Activated CD4-positive, alpha-beta T cell treated with anti-CD3 and anti-CD28 coated beads, Interleukin-2, amount 50 U/mL, for 24 hours (primary cell): Measurements from ENCODE around the gene FSTL4.

ENCODE experiments used
- DNase-seq, 2 donors: peaks; one replicate each; pipeline ENCODE4 v3.0.0-alpha.2; 2020; ENCODE audit warnings: low read depth in 1 of 2, low spot score in 1 of 2

The FSTL4 gene

DNA sequence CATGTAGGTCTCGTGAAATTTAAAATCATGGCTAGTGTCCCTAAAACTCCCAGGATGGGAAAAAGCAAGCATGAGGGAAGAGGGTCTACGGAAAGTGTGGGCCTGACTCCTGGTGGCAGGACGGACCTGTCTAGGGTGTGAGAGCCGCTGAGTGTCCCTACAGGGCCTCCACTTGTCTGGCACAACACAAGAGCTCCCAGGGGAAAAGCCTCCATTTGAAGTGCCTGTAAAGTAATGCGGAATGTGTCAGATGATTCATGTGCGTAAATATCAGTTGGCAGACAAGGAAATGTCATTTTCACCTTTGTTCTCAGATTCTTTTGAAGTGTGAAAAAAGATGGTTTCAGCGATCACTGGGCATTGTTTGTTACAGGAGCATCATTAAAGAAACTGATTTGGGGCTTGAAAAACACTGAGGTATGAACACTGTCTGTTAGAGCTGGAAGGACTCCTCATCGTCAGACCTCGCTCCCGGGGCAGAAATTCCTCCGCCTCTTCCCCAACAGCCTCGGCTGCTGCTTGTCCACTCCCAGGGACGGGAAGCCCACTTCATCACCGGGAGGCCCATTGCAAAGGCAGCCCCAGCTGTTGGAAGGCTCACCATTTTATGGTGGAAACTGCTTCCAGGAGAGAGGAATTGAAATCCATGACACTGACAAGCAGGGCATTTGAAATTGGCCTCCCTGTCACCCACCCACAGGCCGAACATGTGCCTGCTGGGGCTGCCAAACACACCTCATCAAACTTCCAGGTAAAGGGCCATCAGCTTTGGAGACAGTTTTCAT, 240.8 kb downstream of the FSTL4 start:
- no peak for DNase-seq

DNA sequence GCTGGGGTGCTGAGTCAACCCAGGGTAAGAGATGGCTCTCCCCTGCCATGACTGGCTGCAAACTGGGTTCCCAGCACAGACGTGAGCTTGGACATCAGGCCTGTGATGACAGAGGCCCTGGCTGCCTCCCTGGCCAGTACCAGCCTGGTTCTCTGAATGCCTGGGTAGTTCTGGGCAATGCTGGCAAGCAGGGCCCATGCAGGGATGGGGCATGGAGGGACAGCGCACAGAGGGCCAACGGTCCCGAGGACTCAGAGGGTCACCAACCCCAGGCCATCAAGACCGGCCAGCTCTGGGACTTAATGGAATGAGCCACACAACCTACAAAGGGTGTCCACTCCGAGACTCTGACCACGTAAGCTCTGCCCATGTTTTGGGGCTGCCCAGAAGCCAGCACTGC, 241.4 kb downstream of the FSTL4 start:
- no peak for DNase-seq

DNA sequence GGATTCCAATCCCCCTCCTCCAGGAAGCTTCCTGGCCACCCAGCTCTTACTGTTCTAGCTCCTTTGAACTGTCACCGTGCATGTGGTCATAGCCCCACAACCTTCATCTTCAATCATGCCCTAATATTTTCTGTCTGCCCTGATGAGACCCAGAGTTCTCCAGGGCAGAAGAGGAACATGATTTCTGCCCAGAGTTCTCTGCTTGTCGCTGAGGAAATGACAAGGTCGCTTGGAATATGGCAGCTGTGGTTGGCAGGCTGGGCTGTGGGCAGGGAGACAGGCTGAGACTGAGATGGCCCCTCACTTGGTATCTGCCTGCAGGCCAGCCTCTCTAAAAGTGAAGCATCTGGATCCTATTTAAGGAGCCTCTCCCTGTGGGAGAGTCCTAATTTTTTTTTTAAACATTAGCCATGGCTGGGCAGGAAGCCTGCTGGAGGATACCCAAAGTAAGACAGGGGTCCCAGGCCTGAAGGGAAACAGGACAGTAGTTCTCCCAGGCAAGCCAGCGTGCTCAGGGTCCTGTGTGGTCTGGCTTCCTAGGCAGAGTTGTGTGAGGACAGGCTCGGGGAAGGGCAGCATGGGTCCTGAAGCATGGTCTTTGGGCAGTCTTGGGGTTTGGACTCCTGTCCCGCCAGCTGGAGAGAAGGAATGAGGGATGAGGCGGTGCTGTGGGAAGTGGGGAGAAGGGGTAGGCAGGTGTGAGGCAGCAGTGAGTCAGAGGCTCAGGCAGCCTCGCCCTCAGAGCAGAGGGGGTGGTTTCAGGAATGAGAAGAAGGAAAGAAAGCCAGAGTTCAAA, 242.1 kb downstream of the FSTL4 start:
- no peak for DNase-seq

DNA sequence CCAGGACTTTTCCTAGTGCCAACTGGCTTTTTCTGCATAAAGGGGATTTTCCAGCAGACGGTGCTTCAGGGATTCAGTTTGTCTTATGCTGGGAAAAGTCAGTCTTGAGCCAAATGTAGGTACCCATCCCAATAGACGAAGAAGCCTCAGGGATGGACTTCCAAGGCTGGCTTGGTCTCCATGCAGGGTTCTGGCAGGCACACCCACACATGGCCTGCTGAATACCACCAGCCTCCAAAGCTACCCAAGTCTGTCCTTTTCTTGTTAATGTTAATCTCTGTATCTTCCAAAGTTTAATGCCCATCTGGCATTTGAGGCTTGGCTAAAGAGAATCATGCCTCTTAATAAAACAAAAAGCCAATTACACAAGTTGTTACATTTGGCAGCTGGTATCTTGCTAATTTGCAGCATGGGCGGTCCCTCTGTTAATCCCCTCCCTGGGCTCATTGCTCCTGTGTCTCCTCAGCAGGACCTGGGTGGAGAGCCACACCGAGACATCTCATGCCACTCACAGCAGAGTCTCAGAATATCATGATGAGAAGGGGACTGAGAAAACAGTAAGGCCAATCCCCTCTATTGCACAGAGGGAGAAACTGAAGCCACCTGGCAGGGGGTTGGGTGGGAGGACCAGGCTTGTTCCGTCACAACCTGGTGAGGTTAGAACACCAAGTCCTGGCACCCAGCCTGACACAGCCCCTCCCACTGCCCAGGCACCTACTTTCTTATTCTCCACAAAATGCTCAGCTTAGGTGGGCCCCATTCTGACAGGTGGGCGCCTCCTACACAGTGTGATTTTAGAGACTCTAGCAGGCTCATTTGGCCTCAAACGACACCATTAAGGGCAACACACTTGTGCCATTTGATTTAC, 243.2 kb downstream of the FSTL4 start:
- DNase-seq = no peak

DNA sequence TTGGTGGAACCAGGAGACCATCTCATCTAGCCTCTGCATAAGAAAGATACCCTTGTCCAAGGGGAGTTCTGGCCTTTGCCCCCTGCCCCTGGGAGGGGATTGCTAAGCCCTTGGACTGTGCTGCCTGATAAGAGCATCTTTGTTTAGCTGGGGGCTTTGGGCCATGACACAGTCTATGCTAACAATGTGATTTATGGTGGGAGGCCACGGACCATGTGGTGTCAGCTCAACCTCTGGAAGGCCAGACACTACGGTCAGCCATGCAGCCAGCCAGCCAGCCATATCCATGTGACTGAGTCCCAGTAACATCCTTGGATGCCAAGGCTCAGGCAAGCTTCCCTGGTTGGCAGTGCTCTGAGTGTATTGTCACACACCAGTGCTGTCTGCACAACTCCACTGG, 244.4 kb downstream of the FSTL4 start:
- DNase-seq = no peak

DNA sequence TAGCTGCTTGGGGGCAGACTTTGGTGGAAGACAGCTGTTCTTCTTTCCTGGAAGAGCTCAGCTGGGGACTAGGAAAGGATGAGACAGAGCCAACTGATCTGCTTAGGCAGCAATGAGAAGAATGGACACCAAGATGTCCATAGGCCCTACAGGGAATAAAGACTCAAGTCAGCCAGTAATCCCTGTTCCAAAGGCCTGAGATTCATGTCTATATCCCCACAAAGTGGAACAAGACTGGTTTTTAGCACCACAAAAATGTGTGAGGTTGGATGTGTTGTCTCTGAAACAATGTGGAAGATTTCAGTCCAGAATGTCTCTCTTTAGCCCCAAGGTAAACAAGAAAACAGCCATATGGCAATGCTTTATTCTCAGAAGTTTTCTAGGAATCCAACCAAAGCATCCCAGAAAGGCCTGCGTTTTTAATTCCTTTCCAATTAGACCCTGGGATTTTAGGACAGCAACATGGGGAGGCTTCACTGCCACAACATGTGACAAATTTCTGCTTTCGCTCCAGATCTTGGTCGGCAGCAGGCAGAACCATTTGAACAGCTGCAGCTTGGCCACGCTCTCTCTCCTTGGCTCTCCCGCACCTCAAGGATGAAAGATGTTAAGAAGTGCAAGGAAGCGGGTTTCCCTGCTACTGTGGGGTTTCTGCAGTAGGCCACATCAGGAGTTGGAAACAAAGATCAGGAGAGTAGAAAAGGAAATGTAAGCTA, 245.1 kb downstream of the FSTL4 start:
- DNase-seq = no peak

DNA sequence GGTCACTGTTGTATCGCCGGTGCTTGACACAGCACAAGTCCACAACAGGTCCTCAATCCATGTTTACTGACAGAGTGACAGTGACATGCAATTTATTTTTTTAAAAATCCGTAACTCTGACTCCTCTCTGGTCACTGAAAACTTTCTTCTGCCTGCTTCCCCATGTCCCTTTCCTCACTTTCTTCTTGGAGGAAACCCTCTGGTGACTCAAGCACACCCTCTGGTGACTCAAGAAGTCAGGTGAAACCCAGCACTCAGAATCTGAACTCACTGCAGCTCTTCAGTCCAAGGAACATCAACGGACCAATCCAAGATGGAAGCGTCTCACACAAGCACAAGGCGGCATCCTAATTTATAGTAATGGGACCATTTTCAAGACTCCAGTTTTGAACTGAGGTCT, 245.9 kb downstream of the FSTL4 start:
- DNase-seq = no peak

DNA sequence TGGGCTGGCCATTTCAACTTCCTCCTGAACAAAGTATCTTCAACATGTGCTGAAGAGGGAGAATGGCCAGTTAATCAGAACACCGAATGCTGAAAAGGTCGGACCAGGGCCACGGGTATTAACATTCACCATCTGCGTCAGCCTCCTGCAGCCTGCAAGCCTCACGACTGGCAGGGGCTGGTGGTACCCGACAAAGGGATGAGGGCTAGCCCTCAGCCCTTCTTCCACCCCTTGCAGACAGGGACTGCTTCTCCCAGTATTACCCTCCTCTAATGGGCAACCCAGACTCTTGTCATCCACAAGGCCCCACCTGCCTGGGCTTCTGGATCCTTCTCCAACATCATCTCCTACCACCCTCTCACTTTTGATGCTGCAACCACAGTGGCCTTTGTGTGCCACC, 246.6 kb downstream of the FSTL4 start:
- no peak for DNase-seq

DNA sequence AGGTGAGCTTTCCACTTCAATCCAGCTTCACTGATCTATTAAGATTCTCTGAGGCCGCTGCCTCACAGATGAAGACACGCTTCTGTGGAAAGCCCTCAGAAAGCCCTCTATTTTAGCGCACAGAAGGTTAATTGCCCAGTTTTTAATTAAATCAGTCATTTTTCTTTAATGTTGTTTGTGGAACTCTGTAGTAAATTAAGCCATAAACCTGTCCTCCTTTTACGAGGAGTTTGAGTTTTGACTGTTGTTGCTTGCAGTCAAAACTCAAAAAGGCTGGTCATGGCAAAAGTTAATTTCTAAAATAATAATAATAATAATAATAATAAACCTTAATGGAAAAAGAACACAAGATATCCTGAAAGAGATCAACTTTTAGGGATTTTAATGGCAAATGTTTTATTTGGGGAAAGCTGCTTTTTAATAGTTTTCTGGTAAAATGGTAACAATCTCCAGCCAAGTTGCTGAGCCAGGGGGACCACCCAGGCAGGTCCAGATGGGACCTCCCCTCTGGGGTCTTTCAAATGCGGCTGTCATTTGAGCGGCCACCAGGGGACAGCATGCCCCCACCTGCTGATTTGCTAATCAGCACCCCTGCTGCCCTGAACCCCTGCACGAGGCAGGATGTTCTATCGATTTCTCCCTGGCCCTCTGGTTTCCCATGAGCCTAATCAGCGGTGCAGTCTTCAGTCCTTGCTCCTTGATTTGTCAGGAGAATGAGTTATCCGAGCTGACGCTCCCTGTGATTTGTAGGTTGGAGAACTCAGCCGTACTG, 247.2 kb downstream of the FSTL4 start:
- no peak for DNase-seq

DNA sequence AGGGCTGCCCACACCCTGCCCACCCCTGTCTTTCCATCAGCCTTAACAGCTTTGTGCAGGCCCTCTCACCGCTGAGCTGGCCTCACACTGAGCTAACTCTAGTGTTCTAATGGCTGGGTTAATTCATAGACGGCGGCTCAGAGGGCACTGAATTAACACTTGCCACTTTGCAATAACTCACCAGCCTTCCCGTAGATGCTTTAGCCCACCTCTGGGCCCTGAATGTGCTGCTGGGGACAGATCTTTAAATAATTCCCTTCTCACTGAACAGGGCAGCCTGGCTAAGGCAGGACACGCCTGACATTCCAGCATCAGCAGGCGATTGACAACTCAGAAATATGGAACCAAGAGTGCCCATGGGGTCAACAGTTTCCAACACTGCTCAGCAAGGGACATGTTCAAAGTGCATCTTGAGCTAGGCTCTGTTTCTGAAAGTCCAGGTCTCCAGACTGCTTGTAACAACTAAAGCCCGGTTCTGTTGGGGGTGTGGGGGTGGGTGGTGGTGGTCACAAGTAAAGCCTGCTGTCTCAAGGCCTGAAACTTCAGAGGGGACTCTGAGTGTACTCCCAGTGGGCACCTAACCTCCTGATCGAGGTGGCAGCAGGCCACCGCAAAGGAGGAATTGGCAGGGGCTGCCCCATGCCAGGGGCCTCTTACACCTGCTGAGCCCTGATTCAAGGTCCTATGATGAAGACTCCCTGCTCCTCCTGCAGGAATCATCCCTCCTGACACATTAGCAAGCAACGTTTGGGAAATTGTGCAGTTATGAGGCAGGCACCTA, 248.3 kb downstream of the FSTL4 start:
- DNase-seq = no peak

DNA sequence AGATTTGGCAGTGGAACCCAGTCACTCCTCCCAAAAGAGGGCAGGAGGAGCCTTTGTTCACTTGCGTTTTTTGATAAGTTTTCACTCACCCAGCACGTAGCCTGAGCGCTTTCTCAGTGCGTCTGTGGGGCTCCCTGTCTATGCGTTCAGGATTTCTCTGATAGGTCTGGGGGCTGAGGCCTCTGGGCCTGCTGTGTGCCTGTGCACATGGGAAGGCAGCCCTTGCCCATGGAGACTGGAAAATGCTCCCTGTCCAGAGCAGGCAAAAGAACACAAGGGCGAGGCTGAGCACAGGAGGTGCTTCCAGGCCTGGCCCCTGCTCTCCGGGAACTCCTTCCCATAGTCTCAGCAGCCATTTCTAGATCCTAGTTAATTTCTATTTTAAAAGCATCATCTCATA, 249.9 kb downstream of the FSTL4 start:
- no peak for DNase-seq

DNA sequence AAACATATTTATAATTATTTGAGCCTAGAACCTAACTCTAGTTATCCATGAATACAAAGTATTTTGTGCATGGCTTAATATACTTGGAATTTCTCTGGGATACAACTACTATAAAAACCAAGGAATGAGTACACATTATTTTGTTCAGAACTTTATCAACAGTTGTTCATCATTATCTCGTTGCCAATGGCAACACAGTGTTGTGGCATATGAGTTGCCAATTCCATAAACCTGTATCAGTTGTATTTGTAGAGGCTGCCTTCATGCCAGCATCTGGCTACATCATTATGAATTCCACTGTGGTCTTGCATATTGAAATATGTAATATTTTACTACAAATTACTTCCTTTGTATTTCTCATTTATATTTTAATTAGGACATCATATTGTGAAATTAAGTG, 250.4 kb downstream of the FSTL4 start:
- DNase-seq = no peak

DNA sequence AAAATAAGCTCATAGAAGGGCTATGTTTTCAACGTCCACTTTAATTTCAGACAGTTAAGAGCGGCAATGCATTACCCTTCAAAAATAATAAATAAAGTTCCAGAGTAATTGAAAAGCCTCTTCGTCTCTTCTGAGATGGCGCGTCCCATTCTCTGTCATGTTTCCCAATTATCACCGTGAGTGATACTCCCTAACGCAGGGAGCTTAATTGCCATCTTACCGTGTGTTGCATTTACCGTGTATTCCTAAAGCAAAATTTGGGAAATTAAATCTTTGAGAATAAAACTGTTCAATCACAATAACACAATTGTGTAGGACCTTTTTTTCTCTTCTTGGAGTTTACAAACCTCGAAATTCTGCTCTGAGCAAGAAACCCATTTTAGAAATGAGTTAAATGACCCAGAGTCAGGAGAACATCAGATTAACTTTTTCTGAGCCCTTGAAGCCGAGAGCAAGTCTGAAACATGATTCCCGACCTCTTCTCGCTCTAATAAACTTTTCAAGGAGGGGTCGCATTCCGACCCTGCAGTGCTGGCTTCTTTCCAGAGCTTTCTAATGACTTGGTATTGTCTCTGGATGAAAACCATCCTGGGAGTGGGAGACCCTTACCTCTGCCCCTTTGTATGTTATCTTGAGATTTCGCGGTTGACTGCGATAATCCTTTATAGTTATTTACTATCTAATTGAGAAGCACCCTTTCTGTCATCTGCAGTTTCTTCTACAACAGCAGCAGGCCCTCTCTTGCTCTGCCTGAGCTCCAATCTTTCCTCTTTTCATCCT, 251.5 kb downstream of the FSTL4 start:
- no peak for DNase-seq

DNA sequence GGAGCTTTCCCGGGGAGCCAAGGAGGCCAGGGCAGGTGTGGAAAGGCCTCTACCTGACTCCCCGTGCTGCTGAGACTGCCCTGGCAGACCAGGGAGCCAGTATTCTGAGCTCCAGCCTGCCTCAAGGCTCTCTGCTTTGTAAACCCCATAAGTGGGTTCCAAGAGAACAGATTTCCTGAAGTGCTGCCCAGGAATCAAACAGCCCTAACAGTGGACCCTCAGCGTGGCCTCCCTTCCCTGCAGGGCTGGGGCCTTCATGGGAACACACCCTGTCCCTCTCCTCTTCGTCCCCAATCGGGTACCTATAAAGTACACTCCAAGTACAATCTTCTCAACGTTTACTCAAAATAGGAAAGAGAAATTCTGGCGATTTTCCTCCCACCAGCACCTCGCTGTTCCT, 252.5 kb downstream of the FSTL4 start:
- DNase-seq = no peak

DNA sequence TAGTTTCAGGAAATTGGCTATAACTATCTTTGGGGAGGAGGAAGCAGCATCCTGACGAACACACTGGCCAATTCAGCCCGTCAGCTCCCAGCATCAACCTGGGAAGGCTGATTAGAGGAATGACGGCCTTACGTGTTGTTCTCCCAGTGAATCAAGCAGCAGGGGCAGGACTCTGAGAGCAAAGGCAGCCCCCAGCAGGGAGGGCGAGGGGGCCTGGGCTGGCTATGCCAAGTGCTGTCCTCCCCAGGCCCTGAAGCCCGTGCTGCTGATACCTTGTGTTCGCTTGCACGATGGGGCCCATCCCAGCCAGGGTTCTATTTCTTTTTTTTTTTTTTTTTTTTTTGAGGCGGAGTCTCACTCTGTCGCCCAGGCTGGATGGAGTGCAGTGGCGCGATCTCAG, 254.1 kb downstream of the FSTL4 start:
- no peak for DNase-seq

DNA sequence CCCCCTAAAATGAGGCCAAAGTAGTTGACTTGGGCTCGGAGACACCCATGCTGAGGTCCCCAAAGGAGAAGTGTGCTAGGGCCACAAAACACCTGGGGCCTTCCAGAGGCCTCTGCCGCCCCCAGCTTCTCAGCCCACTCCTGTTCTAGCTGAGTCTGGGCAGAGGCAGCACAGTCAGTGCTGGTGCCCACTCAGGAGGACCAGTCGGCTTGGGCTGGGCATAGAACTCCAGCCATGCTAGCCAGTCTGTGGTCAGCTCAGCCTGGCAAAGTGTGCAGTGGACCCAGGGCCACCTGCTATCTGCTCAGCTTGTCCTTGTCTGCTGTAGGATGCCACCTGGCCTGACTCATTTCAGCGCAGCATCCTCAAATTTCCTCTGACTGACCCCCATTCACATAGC, 254.6 kb downstream of the FSTL4 start:
- no peak for DNase-seq

DNA sequence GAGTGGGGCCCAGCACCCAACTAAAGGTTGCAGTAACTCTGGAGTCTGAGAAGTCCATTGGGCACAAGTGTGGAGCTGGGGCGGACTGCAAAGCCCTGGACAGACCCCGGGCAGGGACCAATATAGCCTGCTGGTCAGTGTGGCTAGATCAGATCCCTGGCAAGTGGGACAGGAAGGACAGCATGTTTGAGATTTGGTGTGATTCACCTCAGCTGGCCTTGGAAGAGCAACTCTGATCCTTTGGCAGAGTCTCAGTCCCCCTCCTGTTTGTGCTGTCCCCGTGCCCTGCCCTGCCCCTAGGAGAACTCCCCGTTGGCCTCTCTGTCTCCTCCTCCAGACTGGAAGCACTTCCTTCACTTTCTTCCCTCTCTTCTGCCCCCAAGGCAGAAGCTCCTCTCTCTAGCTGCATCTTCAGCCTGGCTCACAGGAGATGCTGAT, 255.3 kb downstream of the FSTL4 start:
- DNase-seq = no peak

DNA sequence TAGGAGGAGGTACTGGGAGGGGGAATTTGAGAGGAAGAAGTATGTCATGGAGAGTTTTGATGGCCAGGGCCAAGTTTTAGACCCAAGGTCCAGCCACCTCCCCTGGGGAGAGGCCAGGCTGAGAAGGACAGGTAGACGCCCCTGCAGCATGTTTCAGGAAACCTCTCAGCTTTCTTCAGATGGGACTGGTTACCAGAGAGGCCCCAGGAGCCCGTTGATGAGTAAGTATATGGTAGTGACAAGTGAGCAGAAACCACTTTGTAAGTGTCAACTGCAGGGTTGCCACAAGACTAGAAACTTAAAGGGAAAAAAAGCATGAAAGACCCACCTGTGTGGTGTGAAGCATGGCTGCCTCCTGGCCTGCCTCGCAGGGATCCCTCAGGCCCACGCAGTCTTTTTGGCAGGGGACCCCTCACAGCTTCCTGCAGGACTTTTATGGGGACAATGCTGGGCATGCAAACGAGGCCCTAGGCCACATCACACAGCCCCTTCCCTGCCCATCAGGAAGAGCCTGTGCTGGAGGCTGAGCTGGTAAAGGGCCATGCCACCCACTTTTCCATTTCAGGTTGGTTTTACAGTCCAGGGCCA, 255.9 kb downstream of the FSTL4 start:
- DNase-seq = no peak
